Natural killer cell (primary cell): ENCODE data around the gene FOXJ2. TPM values are rescaled to one million over a fixed set of nuclear protein-coding genes. Genes with fewer than 3 reads are reported as not detected.
"Not testable (repeated sequence)": the region's sequence is repeated elsewhere in the genome, so short reads cannot be mapped to it uniquely, and the experiment has no call there.

ENCODE experiments used
- ATAC-seq, 3 donors: fragments of 150-1000 bp in 2 of 3; fragments of 200-7000 bp in 1 of 3; cut with Tn5 transposase; 1 replicate in 1 of 3; 2 replicates in 2 of 3; pipeline ENCODE4 v1.10.0; 2021; ENCODE audit warnings: mild to moderate bottlenecking in 2 of 3, moderate library complexity in 2 of 3
- DNase-seq, 2 donors: peaks; one replicate each; pipeline versions ENCODE4 v3.0.0 to v3.0.0-alpha.2; 2013 to 2021; ENCODE audit warnings: mixed read lengths in 1 of 2
- H3K27ac ChIP-seq: one replicate; pipeline ENCODE4 v1.5.1; 2013; ENCODE audit warnings: mild to moderate bottlenecking, low read length
- H3K27me3 ChIP-seq: one replicate; pipeline ENCODE4 v1.6.1; 2013; ENCODE audit warnings: low read length; ENCODE audit not compliant: control insufficient read depth, insufficient read depth
- H3K36me3 ChIP-seq: one replicate; pipeline ENCODE4 v1.6.1; 2013; ENCODE audit warnings: low read length; ENCODE audit not compliant: control insufficient read depth, insufficient read depth
- H3K4me1 ChIP-seq: one replicate; pipeline ENCODE4 v1.6.1; 2013; ENCODE audit warnings: low read length; ENCODE audit not compliant: control insufficient read depth, insufficient read depth
- H3K4me3 ChIP-seq: one replicate; pipeline ENCODE4 v1.5.1; 2013; ENCODE audit warnings: low read length
- H3K9me3 ChIP-seq: one replicate; pipeline ENCODE4 v1.6.1; 2013; ENCODE audit warnings: low read length; ENCODE audit not compliant: control insufficient read depth, insufficient read depth
- H3K27ac Mint-ChIP-seq, 2 donors: one replicate each; pipeline ENCODE4 v1.8.0; 2022; ENCODE audit warnings: mild to moderate bottlenecking in 2 of 2, mixed read lengths in 2 of 2, moderate library complexity in 1 of 2
- H3K27me3 Mint-ChIP-seq, 2 donors: one replicate each; pipeline ENCODE4 v1.8.0; 2022; ENCODE audit warnings: low read depth in 2 of 2, mixed read lengths in 2 of 2
- H3K36me3 Mint-ChIP-seq: one replicate; pipeline ENCODE4 v1.8.0; 2022; ENCODE audit warnings: mixed read lengths
- H3K4me1 Mint-ChIP-seq, 2 donors: one replicate each; pipeline ENCODE4 v1.8.0; 2022; ENCODE audit warnings: mixed read lengths in 2 of 2
- H3K4me3 Mint-ChIP-seq: one replicate; pipeline ENCODE4 v1.8.0; 2022; ENCODE audit warnings: mild to moderate bottlenecking, moderate library complexity, mixed read lengths
- H3K9me3 Mint-ChIP-seq, 2 donors: one replicate each; pipeline ENCODE4 v1.8.0; 2022; ENCODE audit warnings: mixed read lengths in 2 of 2
- CTCF ChIP-seq: fragments of 200-600 bp; IDR thresholded peaks from one replicate; pipeline ENCODE4 v1.8.0; 2022; ENCODE audit warnings: antibody characterized with exemption
- WGBS: methylation state at CpG from one replicate; pipeline ENCODE4 v1.1.7; 2013; ENCODE audit warnings: missing lambda C conversion rate; ENCODE audit not compliant: insufficient coverage; 5-methylcytosine and 5-hydroxymethylcytosine counted together
- intact Hi-C: fragments of 100-400 bp; cut with micrococcal nuclease; formaldehyde crosslinking; loops from one replicate; pipeline ENCODE4 v1.14.2; 2022
- total RNA-seq, 4 donors: library from RNA; stranded (reverse); fragments of 120-200 nt in 1 of 4; gene quantifications; one replicate each; pipeline versions ENCODE4 v1.2.3 to v1.2.4, GENCODE V29; 2013 to 2022

The FOXJ2 gene
- total RNA-seq, 3 donors from 2014 or later (not counting 1 experiment from before 2014, with no cell fraction given) = 27.8 to 28.5 (median 28.4) TPM

DNA sequence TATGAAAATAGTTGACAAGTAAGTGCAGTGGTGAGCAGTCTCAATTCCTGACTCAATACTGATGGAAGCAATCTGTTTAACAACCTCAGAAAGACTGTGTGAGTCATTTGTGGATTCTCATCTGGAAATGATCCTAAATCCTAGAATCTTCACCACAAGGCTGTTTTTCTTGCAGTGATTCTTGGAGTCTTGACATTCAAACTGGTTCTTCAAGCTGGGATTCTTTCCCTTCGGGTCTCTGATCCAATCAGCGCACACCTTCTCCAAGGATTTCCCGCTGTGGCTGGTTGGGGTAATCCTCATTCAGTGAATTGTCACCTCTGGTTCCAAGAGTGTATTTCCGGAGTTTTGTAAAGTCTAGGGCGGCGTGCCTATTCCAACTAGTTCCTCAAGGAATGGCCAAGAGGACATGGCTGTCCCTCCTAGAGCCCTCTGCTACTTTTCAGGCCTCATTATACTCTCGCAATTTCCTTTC is 37.7 kb upstream of the FOXJ2 start:
- no peak for DNase-seq
- Mint-ChIP-seq H3K4me1 (peaks cover 18% of the 10 kb centered on the region in 2 donors), H3K9me3 (no peaks in the 10 kb centered on the region), H3K27me3 (no peaks in the 10 kb centered on the region), H3K36me3 (no peaks in the 10 kb centered on the region), H3K4me3 (no peak overlapping the region), H3K27ac (no peak overlapping the region)
- intact Hi-C loops = loop anchor here (1.0 to 2.0 kb wide), 4 partner anchors 34 to 162 kb away; no protein-coding TSS in a partner anchor
- ATAC-seq = no peak
- H3K4me3 ChIP-seq = no peak overlapping the region
- TF ChIP-seq CTCF = no peak
- H3K9me3 ChIP-seq = no peaks in the 10 kb centered on the region
- WGBS = 80% methylated on average over 7 of the region's 7 CpGs
- peaks cover 13% of the 10 kb centered on the region for H3K4me1 ChIP-seq
- no peak overlapping the region for H3K27ac ChIP-seq
- H3K27me3 ChIP-seq = no peaks in the 10 kb centered on the region
- H3K36me3 ChIP-seq = no peaks in the 10 kb centered on the region

DNA sequence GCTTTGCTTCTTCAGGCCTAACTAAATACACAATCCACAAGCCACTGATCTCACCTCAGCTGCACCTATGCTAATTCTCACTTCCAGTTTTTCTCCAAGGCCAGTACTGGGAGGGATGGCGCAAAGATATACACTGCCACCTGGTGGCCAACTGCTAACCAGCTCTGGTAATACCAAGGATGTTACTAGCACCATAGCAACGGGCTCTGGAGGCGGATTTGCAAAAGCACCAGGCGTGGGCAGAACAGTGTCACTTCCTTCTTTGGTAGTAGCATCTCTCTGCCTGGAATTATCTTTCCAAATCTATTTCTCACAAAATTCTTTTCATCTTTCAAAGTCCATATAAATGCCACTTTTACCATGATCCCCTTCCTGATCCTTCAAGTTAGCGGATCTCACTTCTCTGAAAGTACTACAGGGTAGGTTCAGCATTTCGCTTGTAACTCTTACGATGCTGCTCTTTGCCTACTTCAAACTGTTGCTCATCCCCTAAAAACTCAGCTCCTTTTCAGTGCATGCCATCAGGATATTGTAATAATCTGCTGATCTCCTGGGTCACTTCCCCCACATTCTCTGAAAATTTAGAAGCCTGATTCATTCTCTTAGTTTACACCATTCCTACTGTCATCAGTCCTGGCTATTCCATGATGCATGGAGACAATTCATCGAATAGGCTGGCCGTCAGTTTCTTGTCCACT is 37.1 kb upstream of the FOXJ2 start:
- no peak overlapping the region for H3K4me3 ChIP-seq
- Mint-ChIP-seq H3K4me3 (no peak overlapping the region), H3K9me3 (no peaks in the 10 kb centered on the region), H3K36me3 (no peaks in the 10 kb centered on the region), H3K4me1 (peaks cover 11 to 12% of the 10 kb centered on the region in 2 donors), H3K27me3 (no peaks in the 10 kb centered on the region), H3K27ac (no peak overlapping the region)
- ATAC-seq = peak; percentile 98 to 100 (median 99)
- 48% methylated on average over 9 of the region's 9 CpGs for WGBS
- TF ChIP-seq CTCF = peak; percentile 78
- no peaks in the 10 kb centered on the region for H3K27me3 ChIP-seq
- no peaks in the 10 kb centered on the region for H3K36me3 ChIP-seq
- H3K27ac ChIP-seq = peak overlapping the region; percentile 22
- H3K4me1 ChIP-seq = peaks cover 7% of the 10 kb centered on the region
- intact Hi-C loops = loop anchor here (1.0 to 2.0 kb wide), 4 partner anchors 35 to 163 kb away; no protein-coding TSS in a partner anchor
- DNase-seq = peak; percentile 62 to 90
- no peaks in the 10 kb centered on the region for H3K9me3 ChIP-seq

GRCh38 chr12:8000827-8001226 is 31.7 kb upstream of the FOXJ2 start:
- DNase-seq, H3K27me3 ChIP-seq, intact Hi-C loops, H3K9me3 ChIP-seq, H3K9me3 Mint-ChIP-seq, ATAC-seq, H3K36me3 Mint-ChIP-seq, H3K4me3 Mint-ChIP-seq, H3K4me3 ChIP-seq, H3K4me1 ChIP-seq, H3K27ac Mint-ChIP-seq, H3K27me3 Mint-ChIP-seq, H3K4me1 Mint-ChIP-seq, H3K27ac ChIP-seq, H3K36me3 ChIP-seq: not testable (repeated sequence)
- 70% methylated on average over 3 of the region's 3 CpGs for WGBS

- H3K36me3 Mint-ChIP-seq, H3K27me3 Mint-ChIP-seq, H3K4me3 Mint-ChIP-seq, intact Hi-C loops, H3K4me1 ChIP-seq, DNase-seq, H3K27ac Mint-ChIP-seq, H3K9me3 Mint-ChIP-seq, H3K4me3 ChIP-seq, ATAC-seq, H3K27ac ChIP-seq, H3K9me3 ChIP-seq, H3K4me1 Mint-ChIP-seq, H3K36me3 ChIP-seq, H3K27me3 ChIP-seq: not testable (repeated sequence)
- 80% methylated on average over 4 of the region's 4 CpGs for WGBS
Observed at GRCh38 chr12:8001496-8001895, 31.0 kb upstream of the FOXJ2 start.

GRCh38 chr12:8004897-8005296 is 27.6 kb upstream of the FOXJ2 start:
- H3K36me3 Mint-ChIP-seq, H3K27ac Mint-ChIP-seq, H3K4me1 ChIP-seq, ATAC-seq, H3K27ac ChIP-seq, DNase-seq, H3K36me3 ChIP-seq, intact Hi-C loops, H3K27me3 ChIP-seq, H3K9me3 ChIP-seq, H3K4me3 ChIP-seq, H3K9me3 Mint-ChIP-seq, H3K4me3 Mint-ChIP-seq, H3K4me1 Mint-ChIP-seq: not testable (repeated sequence)
- H3K27me3 Mint-ChIP-seq = peaks cover 9 to 11% of the 10 kb centered on the region in 2 donors
- WGBS = 97% methylated on average over 4 of the region's 4 CpGs
